ENCODE results near the gene BRIP1. TPM values are rescaled to one million over a fixed set of nuclear protein-coding genes. Genes with fewer than 3 reads are reported as not detected.

Gene BRIP1
- total RNA-seq, 1 experiment from 2014 or later: 9.4 TPM

DNA sequence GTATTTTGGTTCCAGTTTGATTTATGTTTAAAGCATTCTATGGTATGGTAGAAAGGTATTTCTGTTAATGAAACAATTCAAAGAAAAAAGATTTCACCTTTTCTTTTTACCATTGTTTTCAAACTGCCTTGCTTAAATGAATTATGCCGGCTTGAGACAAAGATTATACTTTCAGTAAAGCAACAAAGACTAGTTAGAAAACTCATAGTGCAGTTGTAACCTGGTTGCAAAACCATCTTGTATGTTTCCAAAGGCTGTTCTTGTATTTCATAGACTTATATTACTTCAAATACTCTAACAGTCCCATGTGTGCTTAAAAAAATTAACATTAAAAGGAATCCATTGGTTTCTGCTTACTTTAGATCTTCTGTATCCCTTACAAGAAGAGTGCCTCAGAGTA, 153.8 kb downstream of the BRIP1 start:
- intact Hi-C loops (cut with micrococcal nuclease; ENCODE audit: unreplicated experiment): no loop called here
- no peaks in the 10 kb centered on the region for H3K4me1 ChIP-seq (ENCODE audit: control insufficient read depth, insufficient read depth, low read length)
- H3K4me3 ChIP-seq (ENCODE audit: low read depth in 2 of 2, low read length in 2 of 2): no peak overlapping the region
- CTCF ChIA-PET: no interaction called here
- H3K27me3 ChIP-seq (ENCODE audit: control insufficient read depth, insufficient read depth, low read length): no peaks in the 10 kb centered on the region
- in situ Hi-C loops (cut with HindIII; ENCODE audit: low pct_unique_long_range_greater_than_20kb, low sequenced_read_pairs): no loop called here
- ATAC-seq (no peak), DNase-seq (ENCODE audit: low read depth, low spot score) (no peak)
- H3K9me3 ChIP-seq (ENCODE audit: control insufficient read depth, insufficient read depth, low read depth, low read length): no peaks in the 10 kb centered on the region
- no peak overlapping the region for H3K27ac ChIP-seq (ENCODE audit: low read length)
- no TSS peak for BruUV-seq (replicated peaks)
- TF ChIP-seq POLR2AphosphoS5 (IDR thresholded peaks at IDR 0.05; ENCODE audit: low read depth, low read length): no peak
- no peaks in the 10 kb centered on the region for H3K36me3 ChIP-seq (ENCODE audit: control insufficient read depth, insufficient read depth, low read length)
- POLR2A ChIA-PET: no interaction called here

DNA sequence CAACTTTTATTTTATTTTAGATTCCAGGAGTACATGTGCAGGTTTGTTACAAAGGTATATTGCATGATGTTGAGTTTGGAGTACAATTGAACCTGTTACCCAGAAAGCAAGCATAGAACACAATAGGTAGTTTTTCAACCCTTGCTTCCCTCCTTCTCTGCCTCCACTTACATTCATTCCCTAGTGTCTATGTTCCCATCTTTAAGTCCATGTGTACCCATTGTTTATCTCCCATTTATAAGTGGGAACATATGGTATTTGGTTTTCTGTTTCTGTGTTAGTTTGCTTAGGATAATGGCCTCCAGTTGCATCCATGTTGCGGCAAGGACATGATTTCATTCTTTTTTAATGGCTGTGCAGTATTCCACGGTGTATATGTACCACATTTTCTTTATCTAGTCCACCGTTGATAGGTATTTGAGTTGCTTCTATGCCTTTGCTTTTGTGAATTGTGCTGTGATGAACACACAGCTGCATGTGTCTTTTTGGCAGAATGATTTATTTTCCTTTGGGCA, 158.3 kb downstream of the BRIP1 start:
- POLR2A ChIA-PET: no interaction called here

DNA sequence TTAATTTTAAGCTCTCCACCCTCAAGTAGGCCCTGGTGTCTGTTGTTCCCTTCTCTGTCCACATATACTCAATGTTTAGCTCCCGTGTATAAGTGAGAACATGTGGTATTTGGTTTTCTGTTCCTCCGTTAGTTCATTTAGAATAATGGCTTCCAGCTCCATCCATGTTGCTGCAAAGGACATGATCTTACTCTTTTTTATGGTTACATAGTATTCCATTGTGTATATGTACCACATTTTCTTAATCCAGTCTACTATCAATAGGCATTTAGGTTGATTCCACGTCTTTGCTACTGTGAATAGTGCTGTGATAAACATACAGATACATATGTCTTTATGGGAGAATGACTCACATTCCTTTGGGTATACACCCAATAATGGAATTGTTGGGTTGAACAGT, 160.9 kb downstream of the BRIP1 start:
- no peaks in the 10 kb centered on the region for H3K36me3 ChIP-seq (ENCODE audit: control insufficient read depth, insufficient read depth, low read length)
- no peak overlapping the region for H3K4me3 ChIP-seq (ENCODE audit: low read depth in 2 of 2, low read length in 2 of 2)
- intact Hi-C loops (cut with micrococcal nuclease; ENCODE audit: unreplicated experiment): no loop called here
- H3K27ac ChIP-seq (ENCODE audit: low read length): no peak overlapping the region
- TF ChIP-seq POLR2AphosphoS5 (IDR thresholded peaks at IDR 0.05; ENCODE audit: low read depth, low read length): no peak
- TF ChIP-seq, protein P1, sequence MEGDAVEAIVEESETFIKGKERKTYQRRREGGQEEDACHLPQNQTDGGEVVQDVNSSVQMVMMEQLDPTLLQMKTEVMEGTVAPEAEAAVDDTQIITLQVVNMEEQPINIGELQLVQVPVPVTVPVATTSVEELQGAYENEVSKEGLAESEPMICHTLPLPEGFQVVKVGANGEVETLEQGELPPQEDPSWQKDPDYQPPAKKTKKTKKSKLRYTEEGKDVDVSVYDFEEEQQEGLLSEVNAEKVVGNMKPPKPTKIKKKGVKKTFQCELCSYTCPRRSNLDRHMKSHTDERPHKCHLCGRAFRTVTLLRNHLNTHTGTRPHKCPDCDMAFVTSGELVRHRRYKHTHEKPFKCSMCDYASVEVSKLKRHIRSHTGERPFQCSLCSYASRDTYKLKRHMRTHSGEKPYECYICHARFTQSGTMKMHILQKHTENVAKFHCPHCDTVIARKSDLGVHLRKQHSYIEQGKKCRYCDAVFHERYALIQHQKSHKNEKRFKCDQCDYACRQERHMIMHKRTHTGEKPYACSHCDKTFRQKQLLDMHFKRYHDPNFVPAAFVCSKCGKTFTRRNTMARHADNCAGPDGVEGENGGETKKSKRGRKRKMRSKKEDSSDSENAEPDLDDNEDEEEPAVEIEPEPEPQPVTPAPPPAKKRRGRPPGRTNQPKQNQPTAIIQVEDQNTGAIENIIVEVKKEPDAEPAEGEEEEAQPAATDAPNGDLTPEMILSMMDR (IDR thresholded peaks at IDR 0.05): no peak
- TF ChIP-seq, protein P2, sequence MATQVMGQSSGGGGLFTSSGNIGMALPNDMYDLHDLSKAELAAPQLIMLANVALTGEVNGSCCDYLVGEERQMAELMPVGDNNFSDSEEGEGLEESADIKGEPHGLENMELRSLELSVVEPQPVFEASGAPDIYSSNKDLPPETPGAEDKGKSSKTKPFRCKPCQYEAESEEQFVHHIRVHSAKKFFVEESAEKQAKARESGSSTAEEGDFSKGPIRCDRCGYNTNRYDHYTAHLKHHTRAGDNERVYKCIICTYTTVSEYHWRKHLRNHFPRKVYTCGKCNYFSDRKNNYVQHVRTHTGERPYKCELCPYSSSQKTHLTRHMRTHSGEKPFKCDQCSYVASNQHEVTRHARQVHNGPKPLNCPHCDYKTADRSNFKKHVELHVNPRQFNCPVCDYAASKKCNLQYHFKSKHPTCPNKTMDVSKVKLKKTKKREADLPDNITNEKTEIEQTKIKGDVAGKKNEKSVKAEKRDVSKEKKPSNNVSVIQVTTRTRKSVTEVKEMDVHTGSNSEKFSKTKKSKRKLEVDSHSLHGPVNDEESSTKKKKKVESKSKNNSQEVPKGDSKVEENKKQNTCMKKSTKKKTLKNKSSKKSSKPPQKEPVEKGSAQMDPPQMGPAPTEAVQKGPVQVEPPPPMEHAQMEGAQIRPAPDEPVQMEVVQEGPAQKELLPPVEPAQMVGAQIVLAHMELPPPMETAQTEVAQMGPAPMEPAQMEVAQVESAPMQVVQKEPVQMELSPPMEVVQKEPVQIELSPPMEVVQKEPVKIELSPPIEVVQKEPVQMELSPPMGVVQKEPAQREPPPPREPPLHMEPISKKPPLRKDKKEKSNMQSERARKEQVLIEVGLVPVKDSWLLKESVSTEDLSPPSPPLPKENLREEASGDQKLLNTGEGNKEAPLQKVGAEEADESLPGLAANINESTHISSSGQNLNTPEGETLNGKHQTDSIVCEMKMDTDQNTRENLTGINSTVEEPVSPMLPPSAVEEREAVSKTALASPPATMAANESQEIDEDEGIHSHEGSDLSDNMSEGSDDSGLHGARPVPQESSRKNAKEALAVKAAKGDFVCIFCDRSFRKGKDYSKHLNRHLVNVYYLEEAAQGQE (IDR thresholded peaks at IDR 0.05; ENCODE audit: insufficient read depth in 1 of 2, low read depth in 2 of 2, low read length in 1 of 2): no peak
- no peak for TF ChIP-seq TCF7L2 (IDR thresholded peaks at IDR 0.05; ENCODE audit: low read depth, low read length)
- TF ChIP-seq SIN3A (IDR thresholded peaks at IDR 0.05; ENCODE audit: borderline replicate concordance, insufficient read depth, low read depth, low read length): no peak
- no TSS peak for BruUV-seq (replicated peaks)
- CTCF ChIA-PET: no interaction called here
- in situ Hi-C loops (cut with HindIII; ENCODE audit: low pct_unique_long_range_greater_than_20kb, low sequenced_read_pairs): no loop called here
- no peak for DNase-seq (ENCODE audit: low read depth, low spot score)
- H3K9me3 ChIP-seq (ENCODE audit: control insufficient read depth, insufficient read depth, low read depth, low read length): peaks cover 26% of the 10 kb centered on the region
- no peaks in the 10 kb centered on the region for H3K27me3 ChIP-seq (ENCODE audit: control insufficient read depth, insufficient read depth, low read length)
- no peak for ATAC-seq
- POLR2A ChIA-PET: no interaction called here
- no peaks in the 10 kb centered on the region for H3K4me1 ChIP-seq (ENCODE audit: control insufficient read depth, insufficient read depth, low read length)

More for the DNA sequence above, 158.3 kb downstream of the BRIP1 start:
- no peak for ATAC-seq
- in situ Hi-C loops (cut with HindIII; ENCODE audit: low pct_unique_long_range_greater_than_20kb, low sequenced_read_pairs) (no loop called here), intact Hi-C loops (cut with micrococcal nuclease; ENCODE audit: unreplicated experiment) (no loop called here)
- BruUV-seq (replicated peaks): no TSS peak
- TF ChIP-seq, protein P1 (IDR thresholded peaks at IDR 0.05): no peak
- TF ChIP-seq SIN3A (IDR thresholded peaks at IDR 0.05; ENCODE audit: borderline replicate concordance, insufficient read depth, low read depth, low read length): no peak
- TF ChIP-seq, protein P2 (IDR thresholded peaks at IDR 0.05; ENCODE audit: insufficient read depth in 1 of 2, low read depth in 2 of 2, low read length in 1 of 2): no peak
- TF ChIP-seq POLR2AphosphoS5 (IDR thresholded peaks at IDR 0.05; ENCODE audit: low read depth, low read length): no peak
- TF ChIP-seq TCF7L2 (IDR thresholded peaks at IDR 0.05; ENCODE audit: low read depth, low read length): no peak
- CTCF ChIA-PET: no interaction called here
- H3K9me3 ChIP-seq (ENCODE audit: control insufficient read depth, insufficient read depth, low read depth, low read length): peaks cover 11% of the 10 kb centered on the region; the same call in 1 of the 2 replicates
- H3K27ac ChIP-seq (ENCODE audit: low read length): no peak overlapping the region
- no peak for DNase-seq (ENCODE audit: low read depth, low spot score)
- H3K4me1 ChIP-seq (ENCODE audit: control insufficient read depth, insufficient read depth, low read length): no peaks in the 10 kb centered on the region
- H3K36me3 ChIP-seq (ENCODE audit: control insufficient read depth, insufficient read depth, low read length): no peaks in the 10 kb centered on the region
- H3K27me3 ChIP-seq (ENCODE audit: control insufficient read depth, insufficient read depth, low read length): no peaks in the 10 kb centered on the region
- no peak overlapping the region for H3K4me3 ChIP-seq (ENCODE audit: low read depth in 2 of 2, low read length in 2 of 2)
